Mammary epithelial cell (primary cell): ENCODE data around the gene MAPK14.

Source experiments
- CTCF ChIP-seq, 2 donors: IDR thresholded peaks in 1 of 2; conservative IDR thresholded peaks in 1 of 2; 2 replicates each; pipeline ENCODE4 v1.5.1; 2011 to 2012; ENCODE audit warnings: inconsistent platforms in 2 of 2, low read length in 2 of 2, mild to moderate bottlenecking in 2 of 2, control low read depth in 1 of 2, low read depth in 1 of 2; ENCODE audit not compliant: insufficient read depth in 1 of 2; ENCODE audit errors: extremely low read depth in 1 of 2
- EZH2 ChIP-seq: IDR thresholded peaks from 2 replicates; pipeline ENCODE4 v1.6.1; 2012; ENCODE audit warnings: low read length, inconsistent platforms, borderline replicate concordance

GRCh38 chr6:36029464-36029863, 1.9 kb downstream of the MAPK14 start:
- TF ChIP-seq CTCF (conservative IDR thresholded peaks at IDR 0.05 in 1 of 2, IDR thresholded peaks at IDR 0.05 in 1 of 2; ENCODE audit: extremely low read depth in 1 of 2, insufficient read depth in 1 of 2, low read depth in 1 of 2, low read length in 2 of 2), result no peak
- no peak for TF ChIP-seq EZH2
